Activated CD8-positive, alpha-beta memory T cell treated with anti-CD3 and anti-CD28 coated beads for 1 hour (primary cell): Measurements from ENCODE around the gene TARBP1.
A peak's percentile ranks its signal among the peaks of the same experiment; 100 is the strongest.

ENCODE experiments used
- DNase-seq, 2 donors: peaks; one replicate each; pipeline ENCODE4 v3.0.0-alpha.2; 2020; ENCODE audit warnings: low read depth in 1 of 2; ENCODE audit errors: extremely low read depth in 1 of 2

Gene TARBP1

DNA sequence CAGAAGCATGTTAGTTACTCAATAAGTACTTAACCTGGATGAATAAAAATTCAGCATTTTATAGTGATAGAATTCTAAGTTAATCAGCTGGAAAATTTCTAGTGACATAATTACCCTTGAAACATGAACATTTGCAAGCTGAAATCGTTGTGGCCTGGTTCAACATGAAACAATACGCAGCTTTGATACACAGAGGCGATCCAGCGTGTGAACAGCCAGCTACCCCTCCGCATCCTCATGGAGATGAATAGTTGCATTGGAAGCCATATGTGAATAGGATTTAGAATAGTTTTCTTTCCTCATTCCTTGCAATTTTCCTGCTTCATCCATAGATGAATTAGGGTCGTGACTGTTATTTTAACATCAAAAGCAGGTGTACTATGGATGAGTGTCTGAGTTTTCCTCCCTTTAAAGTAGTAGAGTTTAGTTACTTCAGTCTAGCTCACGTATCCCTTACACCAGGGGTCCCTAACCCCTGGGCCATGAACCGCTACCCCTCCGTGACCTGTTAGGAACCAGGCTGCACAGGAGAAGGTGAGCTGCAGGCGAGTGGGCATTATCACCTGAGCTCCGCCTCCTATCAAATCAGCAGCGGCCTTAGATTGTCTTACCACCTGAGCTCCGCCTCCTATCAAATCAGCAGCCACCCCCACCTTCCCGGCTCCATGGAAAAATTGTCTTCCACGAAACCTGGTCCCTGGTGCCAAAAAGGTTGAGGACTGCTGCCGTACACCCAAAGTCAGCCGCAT lies 6.2 kb upstream of the TARBP1 start:
- DNase-seq = no peak

GRCh38 chr1:234484218-234484617 lies 5.2 kb upstream of the TARBP1 start:
- no peak for DNase-seq

DNA sequence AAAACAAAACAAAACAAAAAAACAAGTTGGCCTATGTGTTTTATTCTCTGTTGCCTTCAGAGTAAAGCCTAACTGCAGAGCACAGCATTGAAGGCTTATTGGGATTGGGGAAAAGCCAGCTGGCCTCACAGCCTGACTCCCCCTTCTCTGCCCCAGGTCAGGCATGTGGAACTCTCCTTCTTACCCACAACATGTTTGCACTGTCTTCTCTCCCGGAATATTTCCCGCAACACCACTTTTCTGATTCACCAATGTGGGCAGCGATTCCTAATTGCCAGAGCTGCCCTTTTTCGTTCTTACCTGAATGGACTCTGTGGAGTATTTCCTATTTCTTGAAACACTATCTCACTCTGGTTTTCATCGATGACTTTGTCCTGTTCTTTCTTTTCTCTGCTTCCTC lies 2.8 kb upstream of the TARBP1 start:
- no peak for DNase-seq

DNA sequence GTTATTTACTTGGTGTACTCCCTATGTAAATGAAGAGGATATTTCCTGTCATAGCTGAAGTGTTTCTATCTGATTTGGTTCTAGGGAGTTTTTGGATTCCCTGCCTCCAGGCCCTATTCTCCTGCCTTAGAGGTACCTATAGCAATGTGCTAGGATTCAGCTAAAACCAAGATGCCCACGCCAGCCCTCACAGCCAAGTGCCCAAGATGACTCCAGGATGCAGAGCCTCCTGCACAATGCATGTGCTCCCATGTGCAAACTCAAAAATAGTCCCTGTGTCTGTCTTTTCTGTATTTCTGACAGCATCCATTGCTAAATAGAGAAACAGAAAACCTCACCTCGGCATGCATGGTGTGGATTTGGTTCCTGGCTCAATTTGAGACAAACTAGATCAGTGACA lies 887 bp upstream of the TARBP1 start:
- no peak for DNase-seq

- no peak for DNase-seq
These were observed 256 bp upstream of the TARBP1 start for GRCh38 chr1:234479310-234479559.

- DNase-seq = peak; percentile 40 to 58
These were observed 863 bp downstream of the TARBP1 start for GRCh38 chr1:234478152-234478480.

DNA sequence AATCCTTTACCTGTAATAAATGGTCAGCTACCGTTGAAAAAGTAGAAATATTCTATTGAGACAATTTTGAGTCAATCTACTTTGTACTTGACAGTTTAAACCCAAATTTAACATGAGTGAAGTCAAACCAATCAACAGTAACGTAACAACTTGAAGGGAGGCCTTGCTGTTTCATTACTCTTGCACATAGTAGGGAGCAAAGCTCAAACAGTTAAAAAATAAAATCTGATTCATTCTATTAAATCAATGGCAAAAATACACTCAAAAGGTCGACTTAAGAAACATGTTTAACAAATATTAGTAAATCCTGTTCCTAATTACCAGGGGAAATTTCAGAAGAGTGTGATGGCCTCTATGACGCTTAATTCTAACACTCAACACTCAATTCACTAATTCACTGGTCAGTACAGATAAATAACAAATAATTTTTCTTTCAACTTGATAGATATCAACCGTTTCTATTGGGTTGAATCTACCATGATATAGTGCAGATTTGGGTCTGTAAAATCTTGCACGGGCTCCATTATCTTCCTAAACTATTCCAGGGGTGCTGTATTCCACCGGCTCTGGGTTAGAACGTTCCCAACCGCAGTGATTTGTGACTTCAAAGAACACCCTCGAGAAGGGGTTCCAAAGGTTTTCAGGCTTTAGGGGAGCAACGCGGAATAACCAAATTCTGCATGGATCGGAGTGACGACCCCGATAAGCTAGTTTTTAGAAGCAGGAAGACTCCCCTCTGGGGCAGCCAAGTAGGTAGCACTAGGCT lies 1.4 kb downstream of the TARBP1 start:
- DNase-seq = no peak

GRCh38 chr1:234476172-234476571 lies 2.8 kb downstream of the TARBP1 start:
- DNase-seq = no peak

DNA sequence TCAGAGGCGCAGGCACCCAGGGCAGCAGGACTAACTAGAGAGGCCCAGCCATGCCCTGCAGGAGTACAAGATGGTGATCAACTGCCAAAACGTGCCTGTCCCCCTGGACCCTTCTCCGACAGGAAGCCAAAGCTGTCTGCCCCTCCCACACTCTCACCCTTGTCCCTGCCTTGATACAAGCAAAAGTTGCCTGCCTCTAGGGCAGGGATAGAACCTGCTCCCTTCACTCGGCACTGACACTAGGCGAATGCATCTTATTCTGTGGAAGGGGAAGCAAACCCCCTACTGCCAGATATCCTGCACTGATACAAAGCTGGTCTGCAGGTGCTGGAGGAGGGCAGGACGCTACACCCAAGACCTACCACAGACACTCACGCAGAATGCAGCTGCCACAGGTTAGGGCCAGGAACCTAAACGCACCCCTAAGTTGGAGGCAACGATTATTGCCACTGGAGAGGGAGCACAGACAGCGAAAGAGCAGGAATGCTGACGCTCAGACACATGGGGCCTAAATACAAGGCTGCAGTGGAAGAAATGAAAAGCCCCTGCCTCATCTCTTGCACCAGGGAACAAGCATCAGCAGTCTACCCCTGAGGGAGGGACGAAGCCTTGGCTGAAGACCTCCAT lies 3.7 kb downstream of the TARBP1 start:
- DNase-seq = no peak

GRCh38 chr1:234474375-234474774 lies 4.6 kb downstream of the TARBP1 start:
- DNase-seq = no peak

DNA sequence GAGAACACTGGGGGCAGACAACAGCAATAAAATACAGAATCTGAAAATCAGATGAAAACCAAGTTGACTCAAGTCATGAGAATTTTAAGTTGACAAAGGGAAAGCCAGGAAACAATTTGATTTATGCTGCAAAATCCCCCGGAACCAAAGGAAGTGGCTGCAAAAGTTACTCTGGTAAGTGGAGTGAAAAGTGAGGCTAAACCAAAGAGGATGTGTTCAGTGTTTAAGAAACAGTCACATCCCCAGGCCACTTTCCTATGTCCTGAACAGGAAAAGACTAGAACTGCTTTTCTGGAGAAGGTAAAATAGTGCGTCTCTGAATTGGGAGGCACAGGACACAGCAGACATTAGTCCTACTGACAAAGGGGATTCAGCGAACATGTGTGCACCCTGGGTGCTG lies 5.9 kb downstream of the TARBP1 start:
- DNase-seq = no peak

DNA sequence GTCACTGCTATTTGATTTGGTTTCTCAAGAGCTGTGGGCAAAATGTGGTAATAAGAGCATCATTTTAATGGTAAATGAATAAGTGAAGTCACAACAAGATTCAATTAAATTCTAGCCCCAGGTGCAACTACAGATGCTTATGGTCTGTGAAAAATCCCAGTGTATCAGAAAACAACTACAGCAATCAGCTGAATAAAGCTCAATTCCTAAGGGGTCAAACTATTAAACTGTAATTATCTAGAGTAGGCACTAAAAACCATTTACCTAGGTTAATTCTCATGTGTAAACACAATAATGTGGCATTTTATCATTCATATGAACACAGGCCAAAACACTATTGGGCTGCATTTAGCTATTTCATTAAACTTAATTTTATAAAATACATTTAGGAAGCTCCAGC lies 9.6 kb downstream of the TARBP1 start:
- no peak for DNase-seq

DNA sequence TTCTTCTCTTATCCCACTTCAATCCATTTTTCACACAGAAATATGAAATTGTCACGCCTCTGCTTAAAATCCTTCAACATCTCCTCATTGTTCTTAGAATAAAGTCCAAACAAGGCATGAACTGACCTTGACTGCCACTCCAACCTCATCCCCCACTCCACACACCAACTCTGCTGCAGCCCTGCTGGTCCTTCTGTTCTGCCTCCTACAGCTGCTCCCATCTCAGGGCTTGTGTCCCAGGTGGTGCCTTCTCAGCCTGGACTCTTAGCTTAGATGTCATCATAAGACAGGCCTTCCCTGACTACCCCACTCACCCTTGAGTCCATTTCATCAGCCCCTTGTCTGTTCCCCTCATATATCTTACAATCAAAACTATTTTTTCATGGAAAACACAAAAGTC lies 10.4 kb downstream of the TARBP1 start:
- no peak for DNase-seq

- no peak for DNase-seq
These were observed 11.2 kb downstream of the TARBP1 start for GRCh38 chr1:234467821-234468220.

DNA sequence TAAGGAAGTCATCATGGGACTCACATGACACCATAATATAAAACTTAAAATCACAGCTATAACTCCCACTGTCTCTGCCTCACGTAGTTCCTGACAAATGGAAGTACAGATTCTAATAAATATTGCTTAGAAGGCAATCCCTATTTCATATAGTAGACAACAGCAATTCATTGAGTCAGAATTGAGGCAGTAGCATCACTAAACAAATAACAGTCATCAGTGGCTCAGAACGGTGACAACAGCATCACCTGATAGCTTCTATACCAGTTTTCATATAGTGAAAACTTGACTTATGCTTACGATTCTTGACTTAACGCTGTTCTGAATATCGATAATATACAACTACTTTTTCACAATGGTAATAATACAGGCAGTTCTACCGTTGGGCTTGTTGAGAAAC lies 12.0 kb downstream of the TARBP1 start:
- DNase-seq = no peak

DNA sequence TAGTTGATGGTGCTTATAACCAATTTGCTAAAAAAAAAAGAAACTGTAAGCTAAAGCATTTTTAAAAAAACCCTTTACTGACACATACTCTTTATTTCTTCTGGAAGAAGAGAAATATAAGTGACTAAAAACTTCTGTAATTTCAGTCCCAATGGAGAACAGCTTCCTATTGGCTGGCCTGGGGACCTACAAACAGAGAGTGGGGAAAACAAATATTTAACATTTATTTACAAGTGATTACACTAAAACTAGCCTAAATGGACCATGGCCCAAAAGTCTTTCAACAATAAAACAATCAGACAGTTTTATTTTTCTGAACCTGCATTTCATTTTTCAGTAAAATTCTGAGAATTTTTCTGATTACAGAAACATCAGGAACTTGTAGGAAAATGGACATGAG lies 15.2 kb downstream of the TARBP1 start:
- DNase-seq = no peak

DNA sequence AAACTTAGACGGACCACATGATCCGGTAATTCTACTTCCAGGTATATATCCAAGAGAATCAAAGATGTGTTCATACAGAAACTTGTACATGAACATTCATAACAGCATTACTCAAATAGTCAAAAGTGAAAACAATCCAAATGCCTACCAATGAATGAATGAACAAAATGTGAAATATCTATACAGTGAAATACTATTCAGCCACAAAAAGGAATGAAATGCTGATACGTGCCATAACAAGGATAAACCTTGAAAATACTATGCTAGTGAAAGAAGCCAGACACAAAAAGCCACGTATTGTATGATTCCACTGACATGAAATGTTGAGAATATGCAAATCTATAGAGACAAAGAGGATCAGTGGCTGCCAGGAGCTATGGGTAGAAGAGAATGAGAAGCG lies 18.3 kb downstream of the TARBP1 start:
- no peak for DNase-seq

DNA sequence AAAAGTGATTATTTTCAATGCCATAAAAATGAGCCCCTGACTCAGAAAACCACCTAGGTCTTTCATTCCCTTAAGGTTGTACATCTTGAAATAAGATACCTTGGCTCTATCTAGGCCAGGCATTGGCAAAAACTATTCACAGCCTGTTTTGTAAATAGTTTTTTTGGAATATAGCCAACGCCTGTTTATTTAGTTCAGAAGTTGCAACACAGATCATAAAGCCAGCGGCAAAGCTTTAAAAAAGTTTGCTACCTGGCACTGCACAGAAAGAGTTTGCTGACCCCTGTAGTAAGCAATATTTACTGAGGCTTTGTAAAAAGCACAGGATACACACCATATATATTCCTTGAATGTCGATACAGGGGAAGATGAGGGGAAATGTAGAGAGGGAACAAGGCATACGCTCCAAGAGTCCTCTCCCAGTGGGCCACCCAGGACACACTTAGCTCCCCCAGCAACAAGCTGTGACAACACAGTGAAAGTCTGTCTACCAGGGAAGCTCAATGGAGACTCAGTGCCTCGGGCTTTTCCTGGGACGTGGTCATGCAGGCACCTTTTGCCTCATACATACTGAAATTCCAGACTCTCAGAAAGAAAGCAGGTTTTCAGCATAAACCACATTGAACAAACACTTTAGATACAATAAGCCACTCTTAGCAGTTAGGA lies 20.5 kb downstream of the TARBP1 start:
- DNase-seq = no peak

- no peak for DNase-seq
These were observed 24.1 kb downstream of the TARBP1 start for GRCh38 chr1:234454926-234455325.

DNA sequence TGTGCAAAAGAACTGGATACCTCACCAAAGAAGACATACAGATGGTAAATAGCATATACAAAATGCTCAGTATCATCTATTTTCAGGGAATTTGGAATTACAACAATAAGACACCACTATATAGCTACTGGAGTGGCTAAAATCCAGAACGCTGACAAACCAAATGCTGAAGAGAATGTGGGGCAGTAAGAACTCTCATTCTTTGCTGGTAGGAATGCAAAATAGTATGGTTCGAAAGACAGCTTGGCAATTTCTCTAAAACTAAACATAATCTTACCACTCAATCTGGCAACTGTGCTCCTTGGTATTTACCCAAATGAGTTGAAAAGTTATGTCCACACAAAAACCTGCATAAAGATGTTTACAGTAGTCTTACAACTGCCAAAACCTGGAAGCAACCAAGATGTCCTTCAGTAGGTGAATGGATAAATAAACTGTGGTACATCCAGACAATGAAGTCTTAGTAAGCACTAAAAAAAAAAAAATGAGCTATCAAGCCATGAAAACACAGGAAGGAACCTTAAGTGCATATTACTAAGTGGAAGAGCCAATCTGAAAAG lies 26.5 kb downstream of the TARBP1 start:
- DNase-seq = no peak

DNA sequence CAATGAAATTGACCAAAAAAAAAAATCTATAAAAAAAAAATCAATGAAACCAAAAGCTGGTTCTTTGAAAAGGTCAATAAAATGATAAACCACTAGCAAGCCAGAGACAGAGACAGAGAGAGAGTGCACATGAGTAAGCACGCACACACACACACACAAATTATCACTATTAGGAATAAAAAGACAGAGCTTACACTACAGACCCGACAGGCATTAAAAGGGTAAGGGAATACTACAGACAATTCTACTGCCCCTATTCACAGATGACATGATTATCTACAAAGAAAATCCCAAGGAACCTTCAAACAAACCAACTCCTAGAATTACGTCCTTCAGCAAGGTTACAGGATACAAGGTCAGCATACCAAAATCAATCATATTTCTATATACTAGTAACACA lies 38.6 kb downstream of the TARBP1 start:
- no peak for DNase-seq

DNA sequence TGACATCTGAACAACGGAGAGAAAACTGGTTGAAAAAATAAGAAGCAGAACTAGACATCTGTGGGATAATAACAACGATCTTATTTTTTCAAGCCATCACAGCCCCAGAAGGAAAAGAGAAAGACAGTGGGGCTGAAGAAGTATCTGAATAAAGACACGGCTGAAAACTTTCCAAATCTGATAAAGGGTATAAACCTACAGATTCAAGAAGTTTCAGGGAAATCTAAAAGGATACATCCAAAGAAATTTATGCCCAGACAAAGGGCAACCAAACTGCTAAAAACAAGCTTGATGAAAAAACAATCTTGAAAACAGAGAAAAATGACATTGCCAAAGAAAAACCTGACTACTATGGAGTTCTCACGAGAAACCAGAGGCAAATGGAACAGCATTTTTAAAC lies 40.4 kb downstream of the TARBP1 start:
- no peak for DNase-seq
